GM12873 (cell line): ENCODE measurements around the gene ACER1.

Experiments
- TF ChIP-seq, protein P1 (sequence below): IDR thresholded peaks from 2 replicates; pipeline ENCODE4 v1.5.1; 2012; ENCODE audit warnings: low read depth, mild to moderate bottlenecking, moderate library complexity, low read length, control low read depth; ENCODE audit not compliant: insufficient read depth; ENCODE audit errors: missing control alignments

ACER1 gene

DNA sequence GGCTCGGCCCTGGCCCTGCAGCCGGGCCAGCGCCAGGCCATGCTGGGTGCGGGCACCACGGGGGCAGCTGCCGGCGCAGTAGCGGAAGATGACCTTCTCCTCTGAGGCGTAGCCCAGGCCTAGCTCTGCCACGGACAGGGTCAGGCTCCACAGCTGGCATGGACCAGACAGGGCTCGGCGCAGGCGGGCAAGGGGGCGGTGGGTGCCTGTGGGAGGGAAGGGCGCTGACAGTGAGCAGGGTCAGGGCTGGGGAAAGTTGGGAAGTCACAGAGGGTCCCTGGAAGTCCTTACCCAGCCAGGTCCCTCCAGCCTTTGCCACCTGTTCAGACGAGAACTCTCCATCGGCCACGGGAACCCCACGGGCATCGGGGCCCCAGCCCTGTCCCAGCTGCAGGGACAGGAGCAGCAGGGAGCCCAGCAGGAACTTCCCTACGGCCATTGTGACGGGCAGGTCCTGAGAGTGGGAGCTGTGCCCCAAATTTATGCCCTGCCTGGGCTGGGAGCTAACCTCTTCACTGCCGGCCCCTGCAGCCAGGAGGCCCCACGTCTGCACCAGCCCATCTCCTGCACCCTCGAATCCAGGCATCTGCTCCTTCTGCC lies 42.1 kb upstream of the ACER1 start, which contains the start of gene PSPN:
Gene PSPN (minus strand): TSS at position 523 of the 600 bp plus-strand sequence. CDS start 84 bp downstream, at position 439.
- TF ChIP-seq, protein P1, sequence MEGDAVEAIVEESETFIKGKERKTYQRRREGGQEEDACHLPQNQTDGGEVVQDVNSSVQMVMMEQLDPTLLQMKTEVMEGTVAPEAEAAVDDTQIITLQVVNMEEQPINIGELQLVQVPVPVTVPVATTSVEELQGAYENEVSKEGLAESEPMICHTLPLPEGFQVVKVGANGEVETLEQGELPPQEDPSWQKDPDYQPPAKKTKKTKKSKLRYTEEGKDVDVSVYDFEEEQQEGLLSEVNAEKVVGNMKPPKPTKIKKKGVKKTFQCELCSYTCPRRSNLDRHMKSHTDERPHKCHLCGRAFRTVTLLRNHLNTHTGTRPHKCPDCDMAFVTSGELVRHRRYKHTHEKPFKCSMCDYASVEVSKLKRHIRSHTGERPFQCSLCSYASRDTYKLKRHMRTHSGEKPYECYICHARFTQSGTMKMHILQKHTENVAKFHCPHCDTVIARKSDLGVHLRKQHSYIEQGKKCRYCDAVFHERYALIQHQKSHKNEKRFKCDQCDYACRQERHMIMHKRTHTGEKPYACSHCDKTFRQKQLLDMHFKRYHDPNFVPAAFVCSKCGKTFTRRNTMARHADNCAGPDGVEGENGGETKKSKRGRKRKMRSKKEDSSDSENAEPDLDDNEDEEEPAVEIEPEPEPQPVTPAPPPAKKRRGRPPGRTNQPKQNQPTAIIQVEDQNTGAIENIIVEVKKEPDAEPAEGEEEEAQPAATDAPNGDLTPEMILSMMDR = no peak

- TF ChIP-seq, protein P1 = no peak
These were observed 41.4 kb upstream of the ACER1 start for GRCh38 chr19:6374711-6375410.

GRCh38 chr19:6374161-6374709 lies 40.8 kb upstream of the ACER1 start:
- TF ChIP-seq, protein P1 = no peak

DNA sequence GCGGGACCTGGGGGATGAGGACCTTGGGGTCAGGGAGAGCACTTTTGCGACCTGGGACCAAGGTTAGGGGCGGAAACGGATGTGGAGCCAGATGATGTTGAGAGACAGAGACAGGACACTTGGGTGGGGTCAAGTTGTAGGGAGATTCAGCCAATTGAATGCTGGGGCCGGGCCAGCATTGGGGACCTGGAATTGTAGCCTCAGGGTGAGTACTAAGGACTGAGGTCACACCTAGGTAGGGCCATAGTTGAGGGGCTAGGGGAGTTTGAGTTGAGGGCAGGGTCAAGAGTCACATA lies 40.3 kb upstream of the ACER1 start:
- TF ChIP-seq, protein P1 = no peak

DNA sequence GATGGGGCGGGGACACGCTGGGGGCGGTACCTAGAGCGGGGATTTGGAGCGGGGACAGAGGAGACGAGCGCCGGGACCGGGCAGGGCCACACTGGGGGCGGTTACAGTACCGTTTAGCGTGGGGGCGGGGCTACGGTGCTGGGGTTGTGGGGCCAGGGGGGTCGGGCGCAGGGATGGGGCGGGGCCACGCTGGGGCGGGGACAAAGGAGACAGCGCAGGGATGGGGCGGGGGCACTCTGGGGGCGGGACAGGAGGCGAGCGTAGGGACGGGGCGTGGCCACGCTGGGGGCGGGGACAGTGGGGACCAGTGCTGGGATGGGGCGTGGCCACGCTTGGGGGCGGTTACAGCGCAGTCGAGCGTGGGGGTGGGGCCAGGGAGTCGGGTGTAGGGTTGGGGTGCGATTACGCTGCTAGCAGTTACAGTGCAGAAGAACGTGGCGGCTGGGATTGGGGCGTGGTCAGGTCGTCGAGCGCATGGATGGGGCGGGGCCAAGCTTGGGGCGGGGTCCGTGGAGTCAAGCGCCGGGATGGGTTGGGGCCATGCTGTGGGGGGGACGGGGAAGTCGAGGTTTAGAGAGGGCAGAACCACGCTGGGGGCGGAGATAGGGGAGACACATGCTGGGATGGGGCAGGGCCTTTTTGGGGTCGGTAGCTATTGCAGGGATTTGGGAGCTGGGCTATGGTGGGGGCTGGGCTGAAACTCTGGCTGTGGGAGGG lies 39.8 kb upstream of the ACER1 start:
- TF ChIP-seq, protein P1 = no peak

- TF ChIP-seq, protein P1 = no peak
These were observed 39.2 kb upstream of the ACER1 start, which contains the start of gene ALKBH7 for GRCh38 chr19:6372594-6373095. Gene ALKBH7 (plus strand): TSS chr19:6372794. CDS start chr19:6372821, 27 bp downstream.

DNA sequence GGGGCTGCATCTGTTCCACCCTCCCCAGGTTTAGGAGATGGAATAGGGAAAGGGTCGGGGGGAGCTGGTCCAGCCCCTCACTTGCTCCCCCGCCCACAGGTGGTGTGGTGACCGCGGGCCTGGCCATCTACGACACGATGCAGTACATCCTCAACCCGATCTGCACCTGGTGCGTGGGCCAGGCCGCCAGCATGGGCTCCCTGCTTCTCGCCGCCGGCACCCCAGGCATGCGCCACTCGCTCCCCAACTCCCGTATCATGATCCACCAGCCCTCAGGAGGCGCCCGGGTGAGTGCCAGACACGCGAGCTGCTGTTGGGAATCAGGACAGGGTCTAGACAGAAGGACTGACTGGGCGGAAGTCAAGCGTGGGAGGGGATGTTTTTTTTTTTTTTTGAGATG lies 30.9 kb upstream of the ACER1 start:
- TF ChIP-seq, protein P1 = no peak
